ENCODE data around the gene ZNF333.

The ZNF333 gene

GRCh38 chr19:14695471-14695870 lies 5.6 kb downstream of the ZNF333 start:
- no peak for TF ChIP-seq CTCF (IDR thresholded peaks at IDR 0.05; ENCODE audit: extremely low read depth, missing control alignments)
- no peak for DNase-seq (ENCODE audit: low spot score)

GRCh38 chr19:14699641-14700040 lies 9.8 kb downstream of the ZNF333 start:
- no peak for TF ChIP-seq CTCF (IDR thresholded peaks at IDR 0.05; ENCODE audit: extremely low read depth, missing control alignments)
- DNase-seq (ENCODE audit: low spot score): no peak

- no peak for DNase-seq (ENCODE audit: low spot score)
- TF ChIP-seq CTCF (IDR thresholded peaks at IDR 0.05; ENCODE audit: extremely low read depth, missing control alignments): no peak
Measured at GRCh38 chr19:14700711-14701375, 11.0 kb downstream of the ZNF333 start.

- no peak for DNase-seq (ENCODE audit: low spot score)
- TF ChIP-seq CTCF (IDR thresholded peaks at IDR 0.05; ENCODE audit: extremely low read depth, missing control alignments): no peak
Measured at GRCh38 chr19:14703833-14704232, 14.0 kb downstream of the ZNF333 start.

GRCh38 chr19:14704450-14704849 lies 14.6 kb downstream of the ZNF333 start:
- no peak for DNase-seq (ENCODE audit: low spot score)

GRCh38 chr19:14715841-14716240 lies 26.0 kb downstream of the ZNF333 start:
- no peak for TF ChIP-seq CTCF (IDR thresholded peaks at IDR 0.05; ENCODE audit: extremely low read depth, missing control alignments)
- DNase-seq (ENCODE audit: low spot score): no peak

More at GRCh38 chr19:14704450-14704849, 14.6 kb downstream of the ZNF333 start:
- no peak for TF ChIP-seq CTCF (IDR thresholded peaks at IDR 0.05; ENCODE audit: extremely low read depth, missing control alignments)

GRCh38 chr19:14718522-14719116 lies 28.8 kb downstream of the ZNF333 start:
- no peak for DNase-seq (ENCODE audit: low spot score)
- TF ChIP-seq CTCF (IDR thresholded peaks at IDR 0.05; ENCODE audit: extremely low read depth, missing control alignments): no peak
